MM.1S (cell line): ENCODE data around the gene COL6A2.

ENCODE experiments used
- DNase-seq: peaks from one replicate; pipeline ENCODE4 v3.0.0-alpha.2; 2015
- H2AFZ ChIP-seq: fragments of 300-600 bp; sonication (generic); 2 replicates; pipeline ENCODE4 v1.6.0; 2016; ENCODE audit warnings: antibody characterized with exemption, low read length
- H3F3A ChIP-seq: fragments of 300-600 bp; sonication (generic); 2 replicates; pipeline ENCODE4 v1.6.1; 2016; ENCODE audit warnings: mild to moderate bottlenecking, antibody characterized with exemption, low read length, moderate library complexity, mixed read lengths; ENCODE audit not compliant: insufficient read depth
- H3K27ac ChIP-seq: fragments of 300-600 bp; sonication (generic); 2 replicates; pipeline ENCODE4 v1.5.1; 2016; ENCODE audit warnings: mild to moderate bottlenecking, low read length
- H3K27me3 ChIP-seq: fragments of 300-600 bp; sonication (generic); replicated peaks from 2 replicates; pipeline ENCODE4 v1.6.0; 2016; ENCODE audit warnings: low read length; ENCODE audit not compliant: insufficient read depth
- H3K36me3 ChIP-seq: fragments of 300-600 bp; sonication (generic); replicated peaks from 2 replicates; pipeline ENCODE4 v1.6.1; 2016; ENCODE audit warnings: mild to moderate bottlenecking, low read length, mixed read lengths; ENCODE audit not compliant: insufficient read depth
- H3K4me1 ChIP-seq: fragments of 300-600 bp; sonication (generic); 2 replicates; pipeline ENCODE4 v1.6.1; 2016; ENCODE audit warnings: low read length, mixed read lengths
- H3K4me2 ChIP-seq: fragments of 300-600 bp; sonication (generic); 2 replicates; pipeline ENCODE4 v1.6.0; 2016; ENCODE audit warnings: low read depth, low read length
- H3K4me3 ChIP-seq: fragments of 300-600 bp; sonication (generic); 2 replicates; pipeline ENCODE4 v1.5.1; 2016; ENCODE audit warnings: low read length, mixed read lengths
- H3K79me2 ChIP-seq: fragments of 300-600 bp; sonication (generic); 2 replicates; pipeline ENCODE4 v1.6.1; 2016; ENCODE audit warnings: mixed run types, low read length, mixed read lengths
- H3K9ac ChIP-seq: fragments of 300-600 bp; sonication (generic); 2 replicates; pipeline ENCODE4 v1.6.1; 2016; ENCODE audit warnings: low read length, mixed read lengths
- H3K9me2 ChIP-seq: fragments of 300-600 bp; sonication (generic); replicated peaks from 2 replicates; pipeline ENCODE4 v1.6.1; 2016; ENCODE audit warnings: mild to moderate bottlenecking, low read length, mixed read lengths; ENCODE audit not compliant: insufficient read depth
- H3K9me3 ChIP-seq: fragments of 300-600 bp; sonication (generic); replicated peaks from 2 replicates; pipeline ENCODE4 v1.6.1; 2016; ENCODE audit warnings: mild to moderate bottlenecking, low read length, mixed read lengths; ENCODE audit not compliant: insufficient read depth
- H4K20me1 ChIP-seq: fragments of 300-600 bp; sonication (generic); 2 replicates; pipeline ENCODE4 v1.6.1; 2016; ENCODE audit warnings: mild to moderate bottlenecking, low read length, moderate library complexity, mixed read lengths; ENCODE audit not compliant: insufficient read depth
- CTCF ChIP-seq: fragments of 300-600 bp; sonication (generic); IDR thresholded peaks from 2 replicates; pipeline ENCODE4 v1.5.1; 2016; ENCODE audit warnings: antibody characterized with exemption, low read length, mixed read lengths
- EZH2 ChIP-seq: fragments of 300-600 bp; sonication (generic); optimal IDR thresholded peaks from 2 replicates; pipeline ENCODE3; 2017; ENCODE audit warnings: low read depth, mild to moderate bottlenecking, antibody characterized with exemption, low read length, mixed read lengths
- EZH2phosphoT487 ChIP-seq: fragments of 300-600 bp; sonication (generic); IDR thresholded peaks from 2 replicates; pipeline ENCODE4 v1.6.1; 2018; ENCODE audit warnings: antibody characterized with exemption, low read length

Gene COL6A2

GRCh38 chr21:46154155-46154954, 56.4 kb downstream of the COL6A2 start:
- no peak overlapping the region for H2AFZ ChIP-seq
- H3K27me3 ChIP-seq: peaks cover 38% of the 10 kb centered on the region
- H3K27ac ChIP-seq: no peak overlapping the region
- TF ChIP-seq EZH2phosphoT487 (no peak), EZH2 (no peak), CTCF (no peak)
- H3F3A ChIP-seq: no peaks in the 10 kb centered on the region
- H4K20me1 ChIP-seq: no peaks in the 10 kb centered on the region
- no peaks in the 10 kb centered on the region for H3K36me3 ChIP-seq
- no peak for DNase-seq
- no peak overlapping the region for H3K9ac ChIP-seq
- no peak overlapping the region for H3K4me2 ChIP-seq
- H3K4me1 ChIP-seq: no peaks in the 10 kb centered on the region
- no peaks in the 10 kb centered on the region for H3K79me2 ChIP-seq
- H3K9me2 ChIP-seq: no peaks in the 10 kb centered on the region
- H3K4me3 ChIP-seq: no peak overlapping the region
- no peaks in the 10 kb centered on the region for H3K9me3 ChIP-seq

GRCh38 chr21:46154955-46155513, 57.1 kb downstream of the COL6A2 start:
- no peaks in the 10 kb centered on the region for H3K79me2 ChIP-seq
- H3F3A ChIP-seq: no peaks in the 10 kb centered on the region
- no peaks in the 10 kb centered on the region for H3K9me2 ChIP-seq
- no peaks in the 10 kb centered on the region for H4K20me1 ChIP-seq
- H3K27me3 ChIP-seq: peaks cover 32% of the 10 kb centered on the region
- no peaks in the 10 kb centered on the region for H3K36me3 ChIP-seq
- TF ChIP-seq EZH2phosphoT487 (no peak), EZH2 (no peak), CTCF (no peak)
- no peak overlapping the region for H2AFZ ChIP-seq
- H3K9ac ChIP-seq: no peak overlapping the region
- no peak overlapping the region for H3K27ac ChIP-seq
- no peaks in the 10 kb centered on the region for H3K4me1 ChIP-seq
- no peaks in the 10 kb centered on the region for H3K9me3 ChIP-seq
- DNase-seq: no peak
- no peak overlapping the region for H3K4me2 ChIP-seq
- H3K4me3 ChIP-seq: no peak overlapping the region

- Histone ChIP-seq H3F3A (no peaks in the 10 kb centered on the region), H4K20me1 (no peaks in the 10 kb centered on the region), H3K36me3 (no peaks in the 10 kb centered on the region), H3K9ac (no peak within 1 kb of the TSS), H3K9me3 (no peaks in the 10 kb centered on the region), H3K4me1 (no peaks in the 10 kb centered on the region), H3K9me2 (no peaks in the 10 kb centered on the region), H3K27ac (no peak within 1 kb of the TSS), H3K4me2 (no peak within 1 kb of the TSS), H3K79me2 (no peaks in the 10 kb centered on the region), H3K27me3 (peaks cover 24% of the 10 kb centered on the region), H3K4me3 (no peak within 1 kb of the TSS), H2AFZ (no peak within 1 kb of the TSS)
- TF ChIP-seq EZH2phosphoT487 (no peak), CTCF (no peak), EZH2 (no peak)
- DNase-seq: no peak
These were observed 57.8 kb downstream of the COL6A2 start, which contains the start of gene FTCD for GRCh38 chr21:46155514-46156377. Gene FTCD (minus strand): TSS chr21:46155579. CDS start chr21:46155523, 56 bp downstream.
